Kidney (tissue), 14 donors: Measurements from ENCODE around the gene STAB1. TPM values are rescaled to one million over a fixed set of nuclear protein-coding genes. Genes with fewer than 3 reads are reported as not detected.
A peak's percentile ranks its signal among the peaks of the same experiment; 100 is the strongest.

Source experiments
- DNase-seq, 5 donors: peaks; one replicate each; pipeline ENCODE4 v3.0.0-alpha.2; 2013 to 2020
- FAIRE-seq: peaks from 2 replicates; lab custom pipeline; 2012; peaks lifted over from hg19 to GRCh38; lab: Jason Lieb, UNC
- H3K27ac ChIP-seq, 2 donors: one replicate each; pipeline ENCODE4 v1.7.0; 2013; ENCODE audit warnings: low read depth in 2 of 2, low read length in 2 of 2, inconsistent platforms in 1 of 2
- H3K27me3 ChIP-seq: one replicate; pipeline ENCODE4 v1.7.1; 2013; ENCODE audit warnings: low read length, inconsistent platforms; ENCODE audit not compliant: control insufficient read depth, insufficient read depth
- H3K36me3 ChIP-seq, 3 donors: one replicate each; pipeline versions ENCODE4 v1.7.0 to v1.7.1; 2013; ENCODE audit warnings: low read length in 3 of 3, control low read depth in 1 of 3, inconsistent platforms in 1 of 3; ENCODE audit not compliant: insufficient read depth in 3 of 3, control insufficient read depth in 2 of 3
- H3K4me1 ChIP-seq, 3 donors: one replicate each; pipeline versions ENCODE4 v1.7.0 to v1.7.1; 2013; ENCODE audit warnings: low read length in 3 of 3, inconsistent platforms in 1 of 3, low read depth in 1 of 3; ENCODE audit not compliant: control insufficient read depth in 2 of 3, insufficient read depth in 2 of 3
- H3K4me3 ChIP-seq, 3 donors: one replicate each; pipeline versions ENCODE4 v1.7.0 to v1.8.1; 2013; ENCODE audit warnings: low read length in 3 of 3, control low read depth in 1 of 3, inconsistent platforms in 1 of 3
- H3K9ac ChIP-seq, 3 donors: one replicate each; pipeline versions ENCODE4 v1.7.0 to v1.7.1; 2013; ENCODE audit warnings: low read length in 3 of 3, control low read depth in 1 of 3, inconsistent platforms in 1 of 3
- H3K9me3 ChIP-seq, 3 donors: one replicate each; pipeline versions ENCODE4 v1.7.0 to v1.7.1; 2013; ENCODE audit warnings: low read length in 3 of 3, control low read depth in 1 of 3, inconsistent platforms in 1 of 3; ENCODE audit not compliant: control insufficient read depth in 2 of 3, insufficient read depth in 1 of 3
- intact Hi-C: fragments of 100-400 bp; cut with DNase I; formaldehyde crosslinking; loops from one replicate; pipeline ENCODE4 v1.11.1; 2022
- polyA plus RNA-seq: library from polyadenylated mRNA; stranded (reverse); fragments of 350-450 nt; fragmentation: Illumina TruSeq; extraction: RNeasy Lipid Tissue Mini Kit (QIAGEN cat#74804); gene quantifications from one replicate; pipeline ENCODE4 v1.2.3, GENCODE V29; 2014; ENCODE audit warnings: low read depth, low replicate concordance; ENCODE audit not compliant: insufficient read depth
- total RNA-seq: library from RNA; stranded (reverse); fragmentation: NEBNext Ultra II Directional; extraction: Animal tissue kit (Norgen Biotek cat#: 25700); gene quantifications from one replicate; pipeline ENCODE4 v1.2.1, GENCODE V29; 2021
- TF ChIP-seq, protein P1 (sequence below): IDR thresholded peaks from 3 replicates; pipeline ENCODE4 v1.5.1; 2012; ENCODE audit warnings: mild to moderate bottlenecking, moderate library complexity, borderline replicate concordance; ENCODE audit not compliant: insufficient read depth; ENCODE audit errors: extremely low read depth
- donor health status: control.
- donor health status: control.
- donor health status: control.
- donor health status: control.
- donor health status: control.
- donor health status: DM: yes; HTN: yes; CAD: no.
- donor health status: Normal renal cell carcinoma (clear cell type).

STAB1 gene
- total and polyA plus RNA-seq, 2 donors from 2014 or later: 98.4 to 379 TPM

DNA sequence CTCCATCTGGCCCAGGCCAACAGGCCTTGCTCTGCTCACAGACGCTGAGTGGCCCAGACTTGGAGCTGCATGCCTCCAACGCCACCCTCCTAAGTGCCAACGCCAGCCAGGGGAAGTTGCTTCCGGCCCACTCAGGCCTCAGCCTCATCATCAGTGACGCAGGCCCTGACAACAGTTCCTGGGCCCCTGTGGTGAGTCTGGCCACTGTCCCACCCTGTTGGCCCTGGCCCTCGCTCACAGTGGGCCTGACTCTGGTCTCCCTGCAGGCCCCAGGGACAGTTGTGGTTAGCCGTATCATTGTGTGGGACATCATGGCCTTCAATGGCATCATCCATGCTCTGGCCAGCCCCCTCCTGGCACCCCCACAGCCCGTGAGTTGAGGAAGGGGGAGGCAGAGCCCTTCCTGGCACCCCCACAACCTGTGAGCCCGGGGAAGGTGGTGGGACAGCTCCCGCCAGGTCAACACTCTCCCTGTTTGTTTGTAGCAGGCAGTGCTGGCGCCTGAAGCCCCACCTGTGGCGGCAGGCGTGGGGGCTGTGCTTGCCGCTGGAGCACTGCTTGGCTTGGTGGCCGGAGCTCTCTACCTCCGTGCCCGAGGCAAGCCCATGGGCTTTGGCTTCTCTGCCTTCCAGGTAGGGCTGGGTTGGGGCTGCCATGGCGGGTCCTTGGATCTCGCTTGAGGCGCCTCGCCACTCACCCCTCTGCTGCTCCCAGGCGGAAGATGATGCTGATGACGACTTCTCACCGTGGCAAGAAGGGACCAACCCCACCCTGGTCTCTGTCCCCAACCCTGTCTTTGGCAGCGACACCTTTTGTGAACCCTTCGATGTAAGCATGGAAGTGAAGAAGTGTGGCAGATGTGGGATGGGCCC, 28.5 kb downstream of the STAB1 start:
- peaks cover 0 to 24% (median 5%) of the 10 kb centered on the region in 3 donors for H3K4me1 ChIP-seq
- FAIRE-seq (no peak), DNase-seq (peak in 2 of 5 donors; percentile 39 to 63)
- no peak overlapping the region for H3K9ac ChIP-seq
- H3K4me3 ChIP-seq: no peak overlapping the region
- no peak overlapping the region for H3K27ac ChIP-seq
- intact Hi-C loops: no loop called here
- TF ChIP-seq, protein P1, sequence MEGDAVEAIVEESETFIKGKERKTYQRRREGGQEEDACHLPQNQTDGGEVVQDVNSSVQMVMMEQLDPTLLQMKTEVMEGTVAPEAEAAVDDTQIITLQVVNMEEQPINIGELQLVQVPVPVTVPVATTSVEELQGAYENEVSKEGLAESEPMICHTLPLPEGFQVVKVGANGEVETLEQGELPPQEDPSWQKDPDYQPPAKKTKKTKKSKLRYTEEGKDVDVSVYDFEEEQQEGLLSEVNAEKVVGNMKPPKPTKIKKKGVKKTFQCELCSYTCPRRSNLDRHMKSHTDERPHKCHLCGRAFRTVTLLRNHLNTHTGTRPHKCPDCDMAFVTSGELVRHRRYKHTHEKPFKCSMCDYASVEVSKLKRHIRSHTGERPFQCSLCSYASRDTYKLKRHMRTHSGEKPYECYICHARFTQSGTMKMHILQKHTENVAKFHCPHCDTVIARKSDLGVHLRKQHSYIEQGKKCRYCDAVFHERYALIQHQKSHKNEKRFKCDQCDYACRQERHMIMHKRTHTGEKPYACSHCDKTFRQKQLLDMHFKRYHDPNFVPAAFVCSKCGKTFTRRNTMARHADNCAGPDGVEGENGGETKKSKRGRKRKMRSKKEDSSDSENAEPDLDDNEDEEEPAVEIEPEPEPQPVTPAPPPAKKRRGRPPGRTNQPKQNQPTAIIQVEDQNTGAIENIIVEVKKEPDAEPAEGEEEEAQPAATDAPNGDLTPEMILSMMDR: no peak
- no peaks in the 10 kb centered on the region for H3K9me3 ChIP-seq
- H3K27me3 ChIP-seq: no peaks in the 10 kb centered on the region
- peaks cover 0 to 2% (median 2%) of the 10 kb centered on the region in 3 donors for H3K36me3 ChIP-seq

DNA sequence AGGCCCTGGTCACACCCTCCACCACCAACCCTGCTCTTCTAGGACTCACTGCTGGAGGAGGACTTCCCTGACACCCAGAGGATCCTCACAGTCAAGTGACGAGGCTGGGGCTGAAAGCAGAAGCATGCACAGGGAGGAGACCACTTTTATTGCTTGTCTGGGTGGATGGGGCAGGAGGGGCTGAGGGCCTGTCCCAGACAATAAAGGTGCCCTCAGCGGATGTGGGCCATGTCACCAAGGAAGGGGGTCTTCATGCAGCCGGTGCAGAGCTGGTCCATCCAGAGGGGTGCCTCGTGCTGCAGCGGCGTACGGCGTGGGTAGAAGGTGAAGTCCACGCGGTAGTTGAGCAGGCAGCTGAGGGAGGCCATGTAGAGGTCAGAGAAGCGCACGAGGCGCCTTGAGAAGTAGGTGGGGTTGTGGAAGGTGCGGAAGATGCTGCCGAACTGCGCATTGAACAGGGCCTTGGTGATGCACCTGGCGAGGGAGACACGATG, 29.2 kb downstream of the STAB1 start:
- H3K27ac ChIP-seq: peak overlapping the region; percentile 78 to 88

DNA sequence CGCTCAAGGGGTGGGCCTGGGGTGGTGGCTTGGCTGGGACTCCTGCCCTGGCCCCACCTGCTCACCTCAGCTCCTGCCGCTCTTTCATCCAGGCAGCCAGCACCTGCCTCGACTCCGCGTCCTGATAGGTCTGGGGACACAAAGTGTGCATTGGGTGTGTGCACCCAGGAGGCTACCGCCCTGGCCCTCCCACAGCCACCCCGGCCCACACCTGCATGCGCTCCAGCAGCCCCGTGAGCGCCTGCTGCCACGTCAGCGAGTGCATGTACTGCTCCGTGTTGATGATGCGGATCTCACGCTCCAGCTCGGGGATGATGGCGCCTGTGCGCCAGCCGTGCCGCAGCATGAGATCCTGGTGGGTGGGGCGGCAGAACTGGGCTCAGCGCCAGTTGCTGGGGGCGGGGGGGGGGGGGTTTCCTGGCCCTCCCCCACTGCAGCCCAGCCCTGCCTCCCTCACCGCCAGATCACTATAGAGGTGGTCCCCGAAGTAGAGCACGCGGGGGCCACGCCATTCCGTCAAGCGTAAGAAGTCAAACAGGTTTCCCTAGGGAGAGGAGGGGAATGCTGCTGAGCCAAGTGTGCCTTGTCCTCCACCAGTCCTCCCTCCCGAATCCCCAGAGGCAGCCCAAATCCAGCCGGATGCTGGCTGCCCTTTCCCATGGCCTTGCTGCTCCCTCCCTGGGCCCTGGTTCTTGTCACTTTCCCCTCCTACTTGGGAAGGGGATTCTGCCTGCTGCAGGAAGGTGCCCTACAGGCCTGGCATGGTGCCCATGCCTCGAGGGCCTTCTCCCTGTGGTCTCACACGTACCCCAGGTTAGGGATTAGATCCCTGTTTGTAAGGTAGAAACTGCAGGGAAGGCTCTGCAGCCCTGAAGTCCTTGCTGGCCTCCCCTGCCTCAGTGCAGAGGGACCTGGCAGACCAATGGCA, 29.9 kb downstream of the STAB1 start:
- H3K4me1 ChIP-seq: peaks cover 0 to 24% (median 5%) of the 10 kb centered on the region in 3 donors
- H3K4me3 ChIP-seq: no peak overlapping the region
- FAIRE-seq (no peak), DNase-seq (peak; percentile 42 to 90 (median 71))
- H3K36me3 ChIP-seq: peaks cover 0 to 2% (median 2%) of the 10 kb centered on the region in 3 donors
- no peaks in the 10 kb centered on the region for H3K27me3 ChIP-seq
- intact Hi-C loops: no loop called here
- H3K9me3 ChIP-seq: no peaks in the 10 kb centered on the region
- H3K27ac ChIP-seq: peak overlapping the region; percentile 87 to 88
- TF ChIP-seq, protein P1: no peak
- H3K9ac ChIP-seq: peak overlapping the region in 1 of 3 donors; percentile 40

More for the DNA sequence above, 29.2 kb downstream of the STAB1 start:
- Histone ChIP-seq H3K9ac (peak overlapping the region in 1 of 3 donors; percentile 40), H3K4me3 (no peak overlapping the region), H3K36me3 (peaks cover 0 to 2% (median 2%) of the 10 kb centered on the region in 3 donors), H3K4me1 (peaks cover 0 to 24% (median 5%) of the 10 kb centered on the region in 3 donors), H3K9me3 (no peaks in the 10 kb centered on the region), H3K27me3 (no peaks in the 10 kb centered on the region)
- TF ChIP-seq, protein P1: no peak
- DNase-seq: peak in 1 of 5 donors; percentile 74
- intact Hi-C loops: no loop called here
- no peak for FAIRE-seq
